SK-N-SH treated with all-trans-retinoic acid at 6 μM for 48 hours (cell line): ENCODE data around the gene CFH.
"Not testable (repeated sequence)": the region's sequence is repeated elsewhere in the genome, so short reads cannot be mapped to it uniquely, and the experiment has no call there.

ENCODE experiments used
- ATAC-seq: fragments of 200-7000 bp; cut with Tn5 transposase; 3 replicates; pipeline ENCODE4 v1.9.1; 2020; ENCODE audit warnings: mild to moderate bottlenecking, moderate library complexity
- ARNTL ChIP-seq: fragments of 450-650 bp; formaldehyde crosslinking; IDR thresholded peaks from 2 replicates; pipeline ENCODE4 v1.5.0; 2020; ENCODE audit warnings: low read depth, mild to moderate bottlenecking, moderate library complexity, borderline replicate concordance
- BACH2 ChIP-seq: fragments of 250-450 bp; sonication (Bioruptor Pico); IDR thresholded peaks from 2 replicates; pipeline ENCODE4 v1.9.0; 2021; ENCODE audit warnings: mild to moderate bottlenecking, borderline replicate concordance
- CSDC2 ChIP-seq: fragments of 250-450 bp; sonication (Bioruptor Pico); IDR thresholded peaks from 2 replicates; pipeline ENCODE4 v1.5.0; 2020; ENCODE audit warnings: mild to moderate bottlenecking, moderate library complexity
- ESRRG ChIP-seq: fragments of 250-450 bp; sonication (Bioruptor Pico); IDR thresholded peaks from 2 replicates; pipeline ENCODE4 v1.6.1; 2021; ENCODE audit warnings: mild to moderate bottlenecking
- GLIS3 ChIP-seq: fragments of 250-450 bp; sonication (Bioruptor Pico); IDR thresholded peaks from 2 replicates; pipeline ENCODE4 v1.5.0; 2020; ENCODE audit warnings: mild to moderate bottlenecking, moderate library complexity
- ISL1 ChIP-seq: fragments of 250-450 bp; sonication (Bioruptor Pico); IDR thresholded peaks from 2 replicates; pipeline ENCODE4 v2.1.2; 2022; ENCODE audit warnings: mild to moderate bottlenecking, moderate library complexity
- OSR1 ChIP-seq: fragments of 250-450 bp; sonication (Bioruptor Pico); IDR thresholded peaks from 2 replicates; pipeline ENCODE4 v1.8.0; 2022; ENCODE audit warnings: moderate library complexity, mild to moderate bottlenecking, inconsistent platforms
- PPARA ChIP-seq: fragments of 250-450 bp; sonication (Bioruptor Pico); IDR thresholded peaks from 2 replicates; pipeline ENCODE4 v1.5.0; 2020; ENCODE audit warnings: mild to moderate bottlenecking, borderline replicate concordance
- RARB ChIP-seq: fragments of 250-450 bp; sonication (Bioruptor Pico); IDR thresholded peaks from 2 replicates; pipeline ENCODE4 v1.8.0; 2021; ENCODE audit warnings: mild to moderate bottlenecking, moderate library complexity
- SNAI2 ChIP-seq: fragments of 250-450 bp; sonication (Bioruptor Pico); IDR thresholded peaks from 2 replicates; pipeline ENCODE4 v1.5.0; 2020; ENCODE audit warnings: mild to moderate bottlenecking, moderate library complexity
- TCF4 ChIP-seq: fragments of 250-450 bp; sonication (Bioruptor Pico); IDR thresholded peaks from 2 replicates; pipeline ENCODE4 v1.8.0; 2021; ENCODE audit warnings: mild to moderate bottlenecking, moderate library complexity, borderline replicate concordance
- TOX ChIP-seq: fragments of 250-450 bp; sonication (Bioruptor Pico); IDR thresholded peaks from 2 replicates; pipeline ENCODE4 v1.8.0; 2021; ENCODE audit warnings: mild to moderate bottlenecking, moderate library complexity, borderline replicate concordance
- ZC3H10 ChIP-seq: fragments of 250-450 bp; sonication (Bioruptor Pico); IDR thresholded peaks from 2 replicates; pipeline ENCODE4 v1.5.1; 2021; ENCODE audit warnings: mild to moderate bottlenecking, moderate library complexity
- ZFP3 ChIP-seq: fragments of 250-450 bp; sonication (Bioruptor Pico); IDR thresholded peaks from 2 replicates; pipeline ENCODE4 v1.5.0; 2020; ENCODE audit warnings: mild to moderate bottlenecking, moderate library complexity
- ZFP30 ChIP-seq: fragments of 450-650 bp; formaldehyde crosslinking; IDR thresholded peaks from 2 replicates; pipeline ENCODE4 v1.5.0; 2022; ENCODE audit warnings: mild to moderate bottlenecking, moderate library complexity
- ZNF565 ChIP-seq: fragments of 450-650 bp; formaldehyde crosslinking; conservative IDR thresholded peaks from 2 replicates; pipeline ENCODE4 v1.5.0; 2020; ENCODE audit warnings: low read depth, mild to moderate bottlenecking, moderate library complexity
- ZNF70 ChIP-seq: fragments of 450-650 bp; formaldehyde crosslinking; IDR thresholded peaks from 2 replicates; pipeline ENCODE4 v1.5.0; 2020; ENCODE audit warnings: mild to moderate bottlenecking, moderate library complexity
- ZNF8 ChIP-seq: fragments of 450-650 bp; formaldehyde crosslinking; IDR thresholded peaks from 2 replicates; pipeline ENCODE4 v1.5.0; 2020; ENCODE audit warnings: mild to moderate bottlenecking, moderate library complexity
- TF ChIP-seq, protein P1 (sequence below): fragments of 250-450 bp; sonication (Bioruptor Pico); IDR thresholded peaks from 2 replicates; pipeline ENCODE4 v1.8.0; 2021; ENCODE audit warnings: low read depth, mild to moderate bottlenecking, moderate library complexity, borderline replicate concordance
- TF ChIP-seq, protein P2 (sequence below): fragments of 250-450 bp; sonication (Bioruptor Pico); IDR thresholded peaks from 2 replicates; pipeline ENCODE4 v1.8.0; 2020; ENCODE audit warnings: mild to moderate bottlenecking, moderate library complexity, borderline replicate concordance
- TF ChIP-seq, protein P3 (sequence below): fragments of 250-450 bp; sonication (Bioruptor Pico); IDR thresholded peaks from 2 replicates; pipeline ENCODE4 v1.5.0; 2020; ENCODE audit warnings: mild to moderate bottlenecking, moderate library complexity
- TF ChIP-seq, protein P4 (sequence below): fragments of 250-450 bp; sonication (Bioruptor Pico); IDR thresholded peaks from 2 replicates; pipeline ENCODE4 v1.5.1; 2021; ENCODE audit warnings: mild to moderate bottlenecking, moderate library complexity
- TF ChIP-seq, protein P5 (sequence below): fragments of 250-450 bp; sonication (Bioruptor Pico); IDR thresholded peaks from 2 replicates; pipeline ENCODE4 v1.5.1; 2020; ENCODE audit warnings: low read depth, mild to moderate bottlenecking, moderate library complexity

The CFH gene

DNA sequence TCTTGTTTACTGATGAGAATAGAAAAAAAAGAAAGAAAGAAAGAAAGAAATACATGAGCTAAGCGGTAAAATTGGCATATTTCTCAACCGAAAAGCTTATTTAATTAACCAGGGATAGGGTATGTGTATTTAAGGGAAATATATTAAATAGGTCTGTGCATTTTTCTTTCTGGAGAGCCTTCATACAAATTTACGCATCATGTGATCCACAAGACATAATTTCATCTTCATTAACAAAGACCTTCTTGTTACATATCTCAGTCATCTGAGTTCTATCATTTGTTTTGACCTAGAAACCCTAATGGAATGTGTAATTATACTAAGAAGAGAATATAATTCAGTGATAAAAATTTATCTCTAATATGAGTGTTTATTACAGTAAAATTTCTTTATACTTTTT lies 37.2 kb downstream of the CFH start:
- TF ChIP-seq PPARA: no peak
- TF ChIP-seq ESRRG (CRISPR knock-in tag): no peak
- no peak for TF ChIP-seq ISL1 (CRISPR knock-in tag)
- no peak for TF ChIP-seq ZNF8 (CRISPR knock-in tag)
- TF ChIP-seq, protein P1, sequence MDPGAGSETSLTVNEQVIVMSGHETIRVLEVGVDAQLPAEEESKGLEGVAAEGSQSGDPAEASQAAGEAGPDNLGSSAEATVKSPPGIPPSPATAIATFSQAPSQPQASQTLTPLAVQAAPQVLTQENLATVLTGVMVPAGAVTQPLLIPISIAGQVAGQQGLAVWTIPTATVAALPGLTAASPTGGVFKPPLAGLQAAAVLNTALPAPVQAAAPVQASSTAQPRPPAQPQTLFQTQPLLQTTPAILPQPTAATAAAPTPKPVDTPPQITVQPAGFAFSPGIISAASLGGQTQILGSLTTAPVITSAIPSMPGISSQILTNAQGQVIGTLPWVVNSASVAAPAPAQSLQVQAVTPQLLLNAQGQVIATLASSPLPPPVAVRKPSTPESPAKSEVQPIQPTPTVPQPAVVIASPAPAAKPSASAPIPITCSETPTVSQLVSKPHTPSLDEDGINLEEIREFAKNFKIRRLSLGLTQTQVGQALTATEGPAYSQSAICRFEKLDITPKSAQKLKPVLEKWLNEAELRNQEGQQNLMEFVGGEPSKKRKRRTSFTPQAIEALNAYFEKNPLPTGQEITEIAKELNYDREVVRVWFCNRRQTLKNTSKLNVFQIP (CRISPR knock-in tag): no peak
- no peak for TF ChIP-seq ARNTL
- TF ChIP-seq, protein P2, sequence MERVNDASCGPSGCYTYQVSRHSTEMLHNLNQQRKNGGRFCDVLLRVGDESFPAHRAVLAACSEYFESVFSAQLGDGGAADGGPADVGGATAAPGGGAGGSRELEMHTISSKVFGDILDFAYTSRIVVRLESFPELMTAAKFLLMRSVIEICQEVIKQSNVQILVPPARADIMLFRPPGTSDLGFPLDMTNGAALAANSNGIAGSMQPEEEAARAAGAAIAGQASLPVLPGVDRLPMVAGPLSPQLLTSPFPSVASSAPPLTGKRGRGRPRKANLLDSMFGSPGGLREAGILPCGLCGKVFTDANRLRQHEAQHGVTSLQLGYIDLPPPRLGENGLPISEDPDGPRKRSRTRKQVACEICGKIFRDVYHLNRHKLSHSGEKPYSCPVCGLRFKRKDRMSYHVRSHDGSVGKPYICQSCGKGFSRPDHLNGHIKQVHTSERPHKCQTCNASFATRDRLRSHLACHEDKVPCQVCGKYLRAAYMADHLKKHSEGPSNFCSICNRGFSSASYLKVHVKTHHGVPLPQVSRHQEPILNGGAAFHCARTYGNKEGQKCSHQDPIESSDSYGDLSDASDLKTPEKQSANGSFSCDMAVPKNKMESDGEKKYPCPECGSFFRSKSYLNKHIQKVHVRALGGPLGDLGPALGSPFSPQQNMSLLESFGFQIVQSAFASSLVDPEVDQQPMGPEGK (CRISPR knock-in tag): no peak
- TF ChIP-seq ZFP3 (CRISPR knock-in tag): no peak
- TF ChIP-seq GLIS3 (CRISPR knock-in tag): no peak
- no peak for ATAC-seq

- ATAC-seq: no peak
- no peak for TF ChIP-seq ZC3H10 (CRISPR knock-in tag)
- TF ChIP-seq TOX (CRISPR knock-in tag): no peak
- no peak for TF ChIP-seq ZNF8 (CRISPR knock-in tag)
- no peak for TF ChIP-seq TCF4 (CRISPR knock-in tag)
- TF ChIP-seq OSR1 (CRISPR knock-in tag): no peak
- TF ChIP-seq ZNF70 (CRISPR knock-in tag): no peak
- TF ChIP-seq, protein P3, sequence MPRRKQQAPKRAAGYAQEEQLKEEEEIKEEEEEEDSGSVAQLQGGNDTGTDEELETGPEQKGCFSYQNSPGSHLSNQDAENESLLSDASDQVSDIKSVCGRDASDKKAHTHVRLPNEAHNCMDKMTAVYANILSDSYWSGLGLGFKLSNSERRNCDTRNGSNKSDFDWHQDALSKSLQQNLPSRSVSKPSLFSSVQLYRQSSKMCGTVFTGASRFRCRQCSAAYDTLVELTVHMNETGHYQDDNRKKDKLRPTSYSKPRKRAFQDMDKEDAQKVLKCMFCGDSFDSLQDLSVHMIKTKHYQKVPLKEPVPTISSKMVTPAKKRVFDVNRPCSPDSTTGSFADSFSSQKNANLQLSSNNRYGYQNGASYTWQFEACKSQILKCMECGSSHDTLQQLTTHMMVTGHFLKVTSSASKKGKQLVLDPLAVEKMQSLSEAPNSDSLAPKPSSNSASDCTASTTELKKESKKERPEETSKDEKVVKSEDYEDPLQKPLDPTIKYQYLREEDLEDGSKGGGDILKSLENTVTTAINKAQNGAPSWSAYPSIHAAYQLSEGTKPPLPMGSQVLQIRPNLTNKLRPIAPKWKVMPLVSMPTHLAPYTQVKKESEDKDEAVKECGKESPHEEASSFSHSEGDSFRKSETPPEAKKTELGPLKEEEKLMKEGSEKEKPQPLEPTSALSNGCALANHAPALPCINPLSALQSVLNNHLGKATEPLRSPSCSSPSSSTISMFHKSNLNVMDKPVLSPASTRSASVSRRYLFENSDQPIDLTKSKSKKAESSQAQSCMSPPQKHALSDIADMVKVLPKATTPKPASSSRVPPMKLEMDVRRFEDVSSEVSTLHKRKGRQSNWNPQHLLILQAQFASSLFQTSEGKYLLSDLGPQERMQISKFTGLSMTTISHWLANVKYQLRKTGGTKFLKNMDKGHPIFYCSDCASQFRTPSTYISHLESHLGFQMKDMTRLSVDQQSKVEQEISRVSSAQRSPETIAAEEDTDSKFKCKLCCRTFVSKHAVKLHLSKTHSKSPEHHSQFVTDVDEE: no peak
- TF ChIP-seq ZFP30: no peak
- TF ChIP-seq ESRRG (CRISPR knock-in tag): no peak
- TF ChIP-seq GLIS3 (CRISPR knock-in tag): no peak
- no peak for TF ChIP-seq CSDC2 (CRISPR knock-in tag)
- TF ChIP-seq, protein P4, sequence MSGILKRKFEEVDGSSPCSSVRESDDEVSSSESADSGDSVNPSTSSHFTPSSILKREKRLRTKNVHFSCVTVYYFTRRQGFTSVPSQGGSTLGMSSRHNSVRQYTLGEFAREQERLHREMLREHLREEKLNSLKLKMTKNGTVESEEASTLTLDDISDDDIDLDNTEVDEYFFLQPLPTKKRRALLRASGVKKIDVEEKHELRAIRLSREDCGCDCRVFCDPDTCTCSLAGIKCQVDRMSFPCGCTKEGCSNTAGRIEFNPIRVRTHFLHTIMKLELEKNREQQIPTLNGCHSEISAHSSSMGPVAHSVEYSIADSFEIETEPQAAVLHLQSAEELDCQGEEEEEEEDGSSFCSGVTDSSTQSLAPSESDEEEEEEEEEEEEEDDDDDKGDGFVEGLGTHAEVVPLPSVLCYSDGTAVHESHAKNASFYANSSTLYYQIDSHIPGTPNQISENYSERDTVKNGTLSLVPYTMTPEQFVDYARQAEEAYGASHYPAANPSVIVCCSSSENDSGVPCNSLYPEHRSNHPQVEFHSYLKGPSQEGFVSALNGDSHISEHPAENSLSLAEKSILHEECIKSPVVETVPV: no peak
- no peak for TF ChIP-seq RARB
- TF ChIP-seq BACH2: no peak
- TF ChIP-seq ARNTL: no peak
These were observed 38.7 kb downstream of the CFH start for GRCh38 chr1:196690582-196690981.

DNA sequence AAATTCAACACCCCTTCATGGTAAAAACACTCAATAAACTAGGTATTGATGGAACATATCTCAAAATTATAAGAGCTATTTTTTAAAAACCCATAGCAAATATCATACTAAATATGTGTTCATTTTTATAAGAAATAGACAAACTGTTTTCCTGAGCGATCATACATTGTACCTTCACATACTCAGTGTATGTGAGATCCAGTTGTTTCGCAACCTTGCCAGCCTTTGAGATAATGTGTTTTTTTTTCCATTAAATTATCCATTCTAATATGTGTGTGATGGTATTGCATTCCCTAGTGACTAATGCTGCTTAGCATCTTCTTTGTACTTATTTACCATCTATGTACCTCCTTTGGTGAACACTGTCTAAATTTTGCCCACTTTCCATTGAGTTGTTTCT lies 47.1 kb downstream of the CFH start:
- TF ChIP-seq ZNF8 (CRISPR knock-in tag) (no peak), GLIS3 (CRISPR knock-in tag) (no peak)
- no peak for ATAC-seq

- TF ChIP-seq ARNTL (no peak), TCF4 (CRISPR knock-in tag) (no peak), SNAI2 (CRISPR knock-in tag) (no peak), ZFP3 (CRISPR knock-in tag) (no peak), RARB (no peak), GLIS3 (CRISPR knock-in tag) (no peak), PPARA (no peak), BACH2 (no peak), ZNF8 (CRISPR knock-in tag) (no peak), ESRRG (CRISPR knock-in tag) (no peak), ZNF565 (CRISPR knock-in tag) (no peak), ZFP30 (no peak), TOX (CRISPR knock-in tag) (no peak)
- TF ChIP-seq, protein P2 (CRISPR knock-in tag): no peak
- TF ChIP-seq, protein P5, sequence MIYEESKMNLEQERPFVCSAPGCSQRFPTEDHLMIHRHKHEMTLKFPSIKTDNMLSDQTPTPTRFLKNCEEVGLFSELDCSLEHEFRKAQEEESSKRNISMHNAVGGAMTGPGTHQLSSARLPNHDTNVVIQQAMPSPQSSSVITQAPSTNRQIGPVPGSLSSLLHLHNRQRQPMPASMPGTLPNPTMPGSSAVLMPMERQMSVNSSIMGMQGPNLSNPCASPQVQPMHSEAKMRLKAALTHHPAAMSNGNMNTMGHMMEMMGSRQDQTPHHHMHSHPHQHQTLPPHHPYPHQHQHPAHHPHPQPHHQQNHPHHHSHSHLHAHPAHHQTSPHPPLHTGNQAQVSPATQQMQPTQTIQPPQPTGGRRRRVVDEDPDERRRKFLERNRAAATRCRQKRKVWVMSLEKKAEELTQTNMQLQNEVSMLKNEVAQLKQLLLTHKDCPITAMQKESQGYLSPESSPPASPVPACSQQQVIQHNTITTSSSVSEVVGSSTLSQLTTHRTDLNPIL: no peak
- ATAC-seq: no peak
These were observed 49.3 kb downstream of the CFH start for GRCh38 chr1:196701144-196701543.

GRCh38 chr1:196709892-196710291 lies 58.0 kb downstream of the CFH start:
- ATAC-seq: not testable (repeated sequence)
